22Rv1 (cell line): Measurements from ENCODE around the gene SGCD.

Experiments used
- CTCF ChIP-seq: fragments of 450-650 bp; IDR thresholded peaks from 2 replicates; pipeline ENCODE4 v1.5.1; 2017; ENCODE audit warnings: mild to moderate bottlenecking
- ZFX ChIP-seq: fragments of 450-650 bp; IDR thresholded peaks from 2 replicates; pipeline ENCODE4 v1.6.1; 2017; ENCODE audit warnings: antibody characterized with exemption, borderline replicate concordance

GRCh38 chr5:156396830-156397081, 69.8 kb downstream of the SGCD start:
- TF ChIP-seq CTCF (no peak), ZFX (no peak)
